Urinary bladder (tissue), 2 donors: ENCODE measurements around the gene RPE. TPM values are rescaled to one million over a fixed set of nuclear protein-coding genes. Genes with fewer than 3 reads are reported as not detected.

Experiments
- polyA plus RNA-seq: library from polyadenylated mRNA; stranded (reverse); fragments of 200-250 nt; gene quantifications from one replicate; pipeline ENCODE4 v1.2.3, GENCODE V29; 2013
- total RNA-seq: library from RNA; depleted of rRNA; stranded (reverse); fragments of >200 nt; gene quantifications from one replicate; pipeline ENCODE4 v1.2.3, GENCODE V29; 2014
- donor health status: healthy.

Gene RPE
- total and polyA plus RNA-seq, 2 donors = 37.7 to 84.2 TPM

Other genes with a start within 250 kb of the RPE start
- gene UNC80, start 230.8 kb upstream of the RPE start, total RNA-seq = 2.6 TPM
- 0.13 TPM for gene UNC80, start 230.8 kb upstream of the RPE start, polyA plus RNA-seq
- gene KANSL1L, start 168.8 kb downstream of the RPE start, total RNA-seq = 92.5 TPM
- 13.3 TPM for gene KANSL1L, start 168.8 kb downstream of the RPE start, polyA plus RNA-seq
- gene ACADL, start 222.8 kb downstream of the RPE start, total RNA-seq = 4.9 TPM
- gene ACADL, start 222.8 kb downstream of the RPE start, polyA plus RNA-seq = 0.22 TPM